Uterine smooth muscle cell (primary cell): ENCODE results near the gene KCTD11. TPM values are rescaled to one million over a fixed set of nuclear protein-coding genes. Genes with fewer than 3 reads are reported as not detected.

ENCODE experiments used
- total RNA-seq: library from RNA; depleted of rRNA; stranded (reverse); fragments of >200 nt; gene quantifications from 2 replicates; pipeline ENCODE4 v1.2.3, GENCODE V29; 2014

KCTD11 gene
- 6.5 and 9.4 TPM in 2 replicates for total RNA-seq

DNA sequence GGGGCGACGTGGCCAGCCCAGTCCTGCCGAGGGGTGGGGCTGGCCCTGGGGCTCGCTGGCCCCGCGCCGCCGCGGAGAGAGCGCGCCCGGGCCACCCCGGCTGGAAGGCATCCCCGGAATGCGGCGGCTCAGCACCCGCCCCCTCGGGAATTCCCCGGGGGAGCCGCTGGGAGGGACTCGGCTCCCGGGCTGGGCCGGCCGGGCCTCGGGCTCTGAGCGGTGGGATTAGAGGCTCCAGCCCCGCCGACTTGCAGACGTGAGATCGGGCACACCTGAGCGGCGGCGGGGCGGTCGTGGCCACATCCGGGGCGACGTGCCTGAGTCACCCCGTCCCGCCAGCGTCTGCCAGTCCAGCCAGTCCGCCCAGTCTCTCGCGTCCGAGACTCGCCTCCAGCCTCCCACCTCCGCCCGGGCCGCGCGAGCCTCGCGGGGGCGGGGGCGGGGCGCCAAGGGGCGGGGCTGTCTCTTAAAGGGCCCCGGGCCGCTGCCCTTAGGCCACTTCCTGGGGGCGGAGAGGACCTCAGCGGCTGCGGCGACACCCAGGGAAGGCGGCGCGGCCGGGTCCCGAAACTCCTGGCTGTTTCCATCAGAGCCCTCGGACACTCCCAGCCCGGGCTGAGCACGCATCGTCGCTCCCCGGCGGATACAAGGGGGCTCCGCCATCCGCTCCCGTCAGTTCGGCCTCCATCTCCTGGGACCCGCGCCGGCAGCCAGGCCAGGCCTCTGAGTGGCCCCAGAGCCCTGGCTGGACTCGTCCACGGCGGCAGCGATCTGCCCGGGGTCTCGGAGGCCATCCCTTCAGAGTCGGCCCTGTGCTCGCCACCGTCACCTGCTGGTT, at the start of gene KCTD11:
Gene KCTD11 (plus strand): TSS at position 498 of the 838 bp plus-strand sequence.

GRCh38 chr17:7306911-7307685, 44.9 kb upstream of the KCTD11 start, which contains the start of gene EIF5A:
Gene EIF5A, plus strand, starts transcription at chr17:7307628. Its CDS starts 2,008 bp downstream, at chr17:7309636.

GRCh38 chr17:7314719-7315569, 37.0 kb upstream of the KCTD11 start, which contains the start of gene GPS2:
Gene GPS2, minus strand, starts transcription at chr17:7315360. Its CDS starts 308 bp downstream, at chr17:7315052.

GRCh38 chr17:7328840-7329373, 23.1 kb upstream of the KCTD11 start, which contains the start of gene NEURL4:
Gene NEURL4, minus strand, starts transcription at chr17:7329335. Its CDS starts 23 bp downstream, at chr17:7329312.

GRCh38 chr17:7336240-7337175, 15.5 kb upstream of the KCTD11 start, which contains the start of gene ACAP1:
Gene ACAP1, plus strand, starts transcription at chr17:7336529. Its CDS starts 206 bp downstream, at chr17:7336735.

DNA sequence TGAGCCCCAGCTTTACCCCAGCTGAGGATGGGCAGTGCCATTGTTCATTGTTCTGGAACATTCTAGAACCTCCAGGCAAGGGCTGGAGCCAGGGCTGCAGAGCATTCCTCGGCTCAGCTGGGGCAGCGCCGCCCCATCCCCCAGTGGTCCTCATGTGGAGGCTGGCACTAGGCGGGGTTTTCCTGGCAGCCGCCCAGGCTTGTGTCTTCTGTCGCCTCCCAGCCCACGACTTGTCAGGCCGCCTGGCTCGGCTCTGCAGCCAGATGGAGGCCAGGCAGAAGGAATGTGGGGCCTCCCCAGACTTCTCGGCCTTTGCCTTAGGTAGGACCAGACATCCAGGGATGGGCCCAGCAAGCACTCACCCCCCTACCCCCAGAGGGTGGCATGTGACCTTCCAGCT, 3.1 kb downstream of the KCTD11 start, which contains the start of gene TMEM95:
Gene TMEM95 (plus strand): TSS at position 104 of the 400 bp plus-strand sequence. CDS start 49 bp downstream, at position 153.

GRCh38 chr17:7380855-7381683, 29.1 kb downstream of the KCTD11 start, which contains the start of gene TNK1:
Gene TNK1, plus strand, starts transcription at chr17:7381089. Its CDS starts 1,838 bp downstream, at chr17:7382927.

GRCh38 chr17:7394452-7395191, 42.7 kb downstream of the KCTD11 start, which contains the start of gene PLSCR3:
Gene PLSCR3, minus strand, starts transcription at chr17:7394525. Its CDS starts 415 bp downstream, at chr17:7394110.

DNA sequence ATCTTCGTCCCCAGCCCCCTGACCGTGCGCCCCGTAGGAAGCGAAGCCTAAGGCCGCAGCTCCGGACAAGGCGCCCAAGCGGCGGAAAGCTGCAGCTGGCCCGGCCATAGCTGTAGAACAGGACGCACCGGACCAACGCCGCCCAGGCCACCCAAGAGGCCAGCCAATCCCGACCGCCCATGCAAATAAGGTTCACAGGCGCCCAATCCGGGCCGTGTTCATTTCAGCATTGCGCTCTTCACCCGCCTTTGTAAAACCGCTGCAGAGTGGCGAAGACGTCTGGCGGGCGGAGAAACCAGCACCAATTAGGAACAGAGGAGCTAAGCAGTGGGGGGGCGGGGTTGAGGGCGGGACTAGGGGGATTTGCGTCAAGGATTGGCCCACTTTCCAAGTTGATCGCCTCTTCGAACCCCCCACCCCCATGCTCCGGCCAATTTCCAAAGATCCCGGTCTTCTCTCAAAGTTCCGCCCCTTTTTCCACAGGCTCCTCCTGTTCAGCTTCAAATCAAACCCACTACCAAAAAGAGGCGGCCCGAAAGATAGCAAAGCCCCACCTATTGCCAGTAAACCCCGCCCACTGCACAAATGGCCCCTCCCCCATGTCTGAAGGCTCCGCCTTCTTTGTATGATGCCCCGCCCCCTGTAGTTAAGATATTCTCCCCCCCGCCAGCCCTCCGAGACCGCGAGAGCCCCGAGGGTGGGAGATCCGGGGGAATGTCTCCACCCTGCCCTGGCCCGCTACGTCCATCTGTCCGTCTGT, 52.2 kb downstream of the KCTD11 start, which contains the start of gene TMEM256:
Gene TMEM256 (minus strand): TSS at position 121 of the 760 bp plus-strand sequence. CDS start 13 bp downstream, at position 108.

Other genes starting within 250 kb of the KCTD11 start
- gene ASGR2, start 237.3 kb upstream of the KCTD11 start, total RNA-seq: not detected in 2 replicates
- 1.3 and 1.4 TPM in 2 replicates for gene ASGR1, start 172.8 kb upstream of the KCTD11 start, total RNA-seq
- gene DLG4, start 132.3 kb upstream of the KCTD11 start, total RNA-seq: 15.9 and 19.2 TPM in 2 replicates
- gene ACADVL, start 132.2 kb upstream of the KCTD11 start, total RNA-seq: 162 and 238 TPM in 2 replicates
- 95.3 and 99.5 TPM in 2 replicates for gene DVL2, start 117.6 kb upstream of the KCTD11 start, total RNA-seq
- gene PHF23, start 112.7 kb upstream of the KCTD11 start, total RNA-seq: 42.5 and 45.5 TPM in 2 replicates
- 74.6 and 149 TPM in 2 replicates for gene GABARAP, start 109.7 kb upstream of the KCTD11 start, total RNA-seq
- 25.7 and 27.9 TPM in 2 replicates for gene CTDNEP1, start 100.4 kb upstream of the KCTD11 start, total RNA-seq
- gene ELP5, start 99.9 kb upstream of the KCTD11 start, total RNA-seq: 33.0 and 35.5 TPM in 2 replicates
- 2.1 and 4.5 TPM in 2 replicates for gene CLDN7, start 89.7 kb upstream of the KCTD11 start, total RNA-seq
- gene SLC2A4, start 70.4 kb upstream of the KCTD11 start, total RNA-seq: under 0.01 TPM in 2 replicates
- under 0.01 TPM in 2 replicates for gene YBX2, start 57.5 kb upstream of the KCTD11 start, total RNA-seq
- gene EIF5A, start 44.5 kb upstream of the KCTD11 start, total RNA-seq: 450 and 1,318 TPM in 2 replicates
- 34.6 and 43.2 TPM in 2 replicates for gene GPS2, start 36.8 kb upstream of the KCTD11 start, total RNA-seq
- gene NEURL4, start 22.8 kb upstream of the KCTD11 start, total RNA-seq: 24.0 and 32.6 TPM in 2 replicates
- gene ACAP1, start 15.6 kb upstream of the KCTD11 start, total RNA-seq: 2.4 and 5.7 TPM in 2 replicates
- gene TMEM95, start 3.0 kb downstream of the KCTD11 start, total RNA-seq: not detected in 2 replicates
- gene TNK1, start 28.9 kb downstream of the KCTD11 start, total RNA-seq: under 0.01 and 0.66 TPM in 2 replicates
- gene PLSCR3, start 42.4 kb downstream of the KCTD11 start, total RNA-seq: 11.4 and 20.5 TPM in 2 replicates
- 69.7 and 102 TPM in 2 replicates for gene TMEM256, start 51.9 kb downstream of the KCTD11 start, total RNA-seq
- gene NLGN2, start 55.7 kb downstream of the KCTD11 start, total RNA-seq: 8.2 and 10.7 TPM in 2 replicates
- gene SPEM1, start 68.2 kb downstream of the KCTD11 start, total RNA-seq: not detected in 2 replicates
- gene SPEM2, start 73.5 kb downstream of the KCTD11 start, total RNA-seq: not detected in 2 replicates
- not detected in 2 replicates for gene SPEM3, start 76.7 kb downstream of the KCTD11 start, total RNA-seq
- 1.2 and 2.2 TPM in 2 replicates for gene TMEM102, start 83.3 kb downstream of the KCTD11 start, total RNA-seq
- gene FGF11, start 87.3 kb downstream of the KCTD11 start, total RNA-seq: 0.77 and 1.7 TPM in 2 replicates
- gene CHRNB1, start 92.9 kb downstream of the KCTD11 start, total RNA-seq: 3.4 and 6.6 TPM in 2 replicates
- gene ZBTB4, start 127.5 kb downstream of the KCTD11 start, total RNA-seq: 14.8 and 24.1 TPM in 2 replicates
- gene SLC35G6, start 129.3 kb downstream of the KCTD11 start, total RNA-seq: not detected in 2 replicates
- 90.6 and 114 TPM in 2 replicates for gene POLR2A, start 132.2 kb downstream of the KCTD11 start, total RNA-seq
- gene TNFSF12, start 196.9 kb downstream of the KCTD11 start, total RNA-seq: 6.1 and 10.0 TPM in 2 replicates
- gene TNFSF13, start 206.6 kb downstream of the KCTD11 start, total RNA-seq: 0.44 and 0.75 TPM in 2 replicates
- gene SENP3, start 209.8 kb downstream of the KCTD11 start, total RNA-seq: 73.1 and 83.8 TPM in 2 replicates
- 12.8 and 16.2 TPM in 2 replicates for gene CD68, start 227.5 kb downstream of the KCTD11 start, total RNA-seq
- gene MPDU1, start 231.7 kb downstream of the KCTD11 start, total RNA-seq: 77.5 and 140 TPM in 2 replicates
- 0.12 and 0.33 TPM in 2 replicates for gene SOX15, start 237.9 kb downstream of the KCTD11 start, total RNA-seq